WTC11 (cell line): ENCODE data around the gene TP53I3. TPM values are rescaled to one million over a fixed set of nuclear protein-coding genes. Genes with fewer than 3 reads are reported as not detected.
A peak's percentile ranks its signal among the peaks of the same experiment; 100 is the strongest.

Source experiments
- ATAC-seq: fragments of 200-7000 bp; cut with Tn5 transposase; 2 replicates; pipeline ENCODE4 v1.10.0; 2021; ENCODE audit warnings: mild to moderate bottlenecking, moderate library complexity
- CTCF ChIA-PET: fragments of 300-600 bp; sonication (Branson Sonifier 250); formaldehyde crosslinking; loops from one replicate; lab custom pipeline; 2021; ENCODE audit warnings: antibody characterized with exemption; lab: Charles Lee
- POLR2A ChIA-PET: fragments of 350-600 bp; sonication (Branson Sonifier 250); formaldehyde crosslinking; loops from one replicate; lab custom pipeline; 2021; ENCODE audit warnings: antibody characterized with exemption; lab: Charles Lee
- DNase-seq: peaks from one replicate; pipeline ENCODE4 v3.0.0; 2021; ENCODE audit warnings: low spot score
- H3K27ac Mint-ChIP-seq: 2 replicates; pipeline ENCODE4 v1.8.0; 2021; ENCODE audit warnings: mixed read lengths
- H3K27me3 Mint-ChIP-seq: 2 replicates; pipeline ENCODE4 v1.8.0; 2021; ENCODE audit warnings: low read depth, mild to moderate bottlenecking, moderate library complexity, mixed read lengths
- H3K36me3 Mint-ChIP-seq: 2 replicates; pipeline ENCODE4 v1.8.0; 2021; ENCODE audit warnings: mixed read lengths
- H3K4me1 Mint-ChIP-seq: 2 replicates; pipeline ENCODE4 v1.8.0; 2022; ENCODE audit warnings: mixed read lengths
- H3K4me3 Mint-ChIP-seq: 2 replicates; pipeline ENCODE4 v1.8.0; 2021; ENCODE audit warnings: mild to moderate bottlenecking, moderate library complexity, mixed read lengths
- H3K9me3 Mint-ChIP-seq: 2 replicates; pipeline ENCODE4 v1.8.0; 2021; ENCODE audit warnings: mixed read lengths
- CREM ChIP-seq: sonication (generic); formaldehyde crosslinking; IDR thresholded peaks from 2 replicates; pipeline ENCODE4 v1.8.1; 2022; ENCODE audit warnings: mild to moderate bottlenecking, missing genetic modification reagents, moderate library complexity
- ELF4 ChIP-seq: sonication (generic); formaldehyde crosslinking; IDR thresholded peaks from 2 replicates; pipeline ENCODE4 v1.8.1; 2022; ENCODE audit warnings: low read depth, mild to moderate bottlenecking, moderate library complexity, missing genetic modification reagents
- FOXJ3 ChIP-seq: sonication (generic); formaldehyde crosslinking; IDR thresholded peaks from 2 replicates; pipeline ENCODE4 v1.9.0; 2021; ENCODE audit warnings: missing genetic modification reagents, mild to moderate bottlenecking, borderline replicate concordance
- JAZF1 ChIP-seq: fragments of 250-450 bp; sonication (Bioruptor Pico); IDR thresholded peaks from 2 replicates; pipeline ENCODE4 v1.9.0; 2021; ENCODE audit warnings: moderate library complexity, mild to moderate bottlenecking, inconsistent platforms
- NFATC4 ChIP-seq: fragments of 250-450 bp; sonication (Bioruptor Pico); IDR thresholded peaks from 2 replicates; pipeline ENCODE4 v1.9.0; 2021; ENCODE audit warnings: mild to moderate bottlenecking
- NFYB ChIP-seq: sonication (generic); formaldehyde crosslinking; conservative IDR thresholded peaks from 2 replicates; pipeline ENCODE4 v1.8.0; 2022; ENCODE audit warnings: low read depth, missing genetic modification reagents
- NR3C1 ChIP-seq: sonication (generic); formaldehyde crosslinking; conservative IDR thresholded peaks from 2 replicates; pipeline ENCODE4 v1.8.1; 2023; ENCODE audit warnings: low read depth, mild to moderate bottlenecking, missing genetic modification reagents
- OVOL2 ChIP-seq: fragments of 250-450 bp; sonication (Bioruptor Pico); IDR thresholded peaks from 2 replicates; pipeline ENCODE4 v1.9.0; 2021; ENCODE audit warnings: mild to moderate bottlenecking, borderline replicate concordance
- SMAD3 ChIP-seq: sonication (generic); formaldehyde crosslinking; IDR thresholded peaks from 2 replicates; pipeline ENCODE4 v1.8.0; 2022; ENCODE audit warnings: missing genetic modification reagents, mild to moderate bottlenecking, borderline replicate concordance
- SOX15 ChIP-seq: fragments of 250-450 bp; sonication (Bioruptor Pico); IDR thresholded peaks from 2 replicates; pipeline ENCODE4 v1.9.0; 2021; ENCODE audit warnings: mild to moderate bottlenecking
- SP1 ChIP-seq: sonication (generic); formaldehyde crosslinking; conservative IDR thresholded peaks from 2 replicates; pipeline ENCODE4 v1.8.1; 2022; ENCODE audit warnings: missing genetic modification reagents
- ZNF121 ChIP-seq: sonication (generic); formaldehyde crosslinking; IDR thresholded peaks from 2 replicates; pipeline ENCODE4 v1.8.0; 2023; ENCODE audit warnings: missing genetic modification reagents
- ZNF138 ChIP-seq: sonication (generic); formaldehyde crosslinking; conservative IDR thresholded peaks from 2 replicates; pipeline ENCODE4 v1.8.1; 2022; ENCODE audit warnings: mild to moderate bottlenecking, moderate library complexity, missing genetic modification reagents
- ZNF671 ChIP-seq: fragments of 250-450 bp; sonication (Bioruptor Pico); IDR thresholded peaks from 2 replicates; pipeline ENCODE4 v1.8.0; 2021; ENCODE audit warnings: mild to moderate bottlenecking
- total RNA-seq: library from RNA; stranded (reverse); gene quantifications from 3 replicates; pipeline ENCODE4 v1.2.3, GENCODE V29; 2021
- TF ChIP-seq, protein P1 (sequence below): fragments of 200-600 bp; IDR thresholded peaks from 2 replicates; pipeline ENCODE4 v1.8.0; 2022; ENCODE audit warnings: antibody characterized with exemption
- TF ChIP-seq, protein P2 (sequence below): sonication (generic); formaldehyde crosslinking; IDR thresholded peaks from 2 replicates; pipeline ENCODE4 v1.8.1; 2022; ENCODE audit warnings: mild to moderate bottlenecking, missing genetic modification reagents, moderate library complexity, borderline replicate concordance
- TF ChIP-seq, protein P3 (sequence below): fragments of 250-450 bp; sonication (Bioruptor Pico); IDR thresholded peaks from 2 replicates; pipeline ENCODE4 v1.8.0; 2021; ENCODE audit warnings: mild to moderate bottlenecking
- TF ChIP-seq, protein P4 (sequence below): sonication (generic); formaldehyde crosslinking; IDR thresholded peaks from 2 replicates; pipeline ENCODE4 v1.8.0; 2022; ENCODE audit warnings: mild to moderate bottlenecking, missing genetic modification reagents
- TF ChIP-seq, protein P5 (sequence below): sonication (generic); formaldehyde crosslinking; IDR thresholded peaks from 2 replicates; pipeline ENCODE4 v1.8.0; 2022; ENCODE audit warnings: mild to moderate bottlenecking, missing genetic modification reagents
- TF ChIP-seq, protein P6 (sequence below): sonication (generic); formaldehyde crosslinking; conservative IDR thresholded peaks from 2 replicates; pipeline ENCODE4 v1.8.1; 2022; ENCODE audit warnings: mild to moderate bottlenecking, missing genetic modification reagents
- TF ChIP-seq, protein P7 (sequence below): sonication (generic); formaldehyde crosslinking; IDR thresholded peaks from 2 replicates; pipeline ENCODE4 v1.8.1; 2023; ENCODE audit warnings: mild to moderate bottlenecking, missing genetic modification reagents, borderline replicate concordance
- TF ChIP-seq, protein P8 (sequence below): sonication (generic); formaldehyde crosslinking; IDR thresholded peaks from 2 replicates; pipeline ENCODE4 v1.8.0; 2022; ENCODE audit warnings: missing genetic modification reagents

The TP53I3 gene
- total RNA-seq, 1 experiment from 2014 or later: 32.9 TPM

DNA sequence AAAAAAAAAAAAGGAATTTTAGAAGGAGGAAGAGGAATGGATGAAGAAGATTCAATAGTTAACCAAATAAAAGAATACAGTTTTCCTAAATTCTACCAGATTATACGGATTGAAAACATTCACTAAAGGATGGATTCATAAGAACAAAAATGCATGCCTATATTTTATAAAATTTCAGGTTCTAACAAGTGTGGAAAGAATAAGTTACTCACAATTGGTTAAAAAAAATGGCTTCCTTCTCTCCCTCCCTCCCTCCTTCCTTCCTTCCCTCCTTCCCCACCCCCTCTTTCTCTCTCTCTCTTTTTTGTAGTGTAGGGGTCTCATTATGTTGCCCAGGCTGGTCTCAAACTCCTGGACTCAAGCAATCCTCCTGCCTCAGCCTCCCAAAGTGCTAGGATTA lies 1.6 kb upstream of the TP53I3 start:
- Mint-ChIP-seq H3K27me3 (no peaks in the 10 kb centered on the region), H3K4me3 (no peak overlapping the region; the same call in 1 of the 2 replicates), H3K27ac (no peak overlapping the region), H3K4me1 (peaks cover 20% of the 10 kb centered on the region), H3K9me3 (no peaks in the 10 kb centered on the region), H3K36me3 (peaks cover 15% of the 10 kb centered on the region)
- CTCF ChIA-PET: no interaction called here
- ATAC-seq (no peak), DNase-seq (no peak)
- POLR2A ChIA-PET: interaction anchor here (0.7 kb wide), 1 partner anchor 495 kb away, joined by 4 read pairs; no protein-coding TSS in a partner anchor
- TF ChIP-seq OVOL2 (CRISPR knock-in tag) (no peak), NFYB (CRISPR knock-in tag) (no peak), ZNF121 (CRISPR knock-in tag) (no peak), NFATC4 (no peak), NR3C1 (CRISPR knock-in tag) (no peak), ZNF138 (CRISPR knock-in tag) (no peak), CREM (no peak), SOX15 (no peak)
- TF ChIP-seq, protein P1, sequence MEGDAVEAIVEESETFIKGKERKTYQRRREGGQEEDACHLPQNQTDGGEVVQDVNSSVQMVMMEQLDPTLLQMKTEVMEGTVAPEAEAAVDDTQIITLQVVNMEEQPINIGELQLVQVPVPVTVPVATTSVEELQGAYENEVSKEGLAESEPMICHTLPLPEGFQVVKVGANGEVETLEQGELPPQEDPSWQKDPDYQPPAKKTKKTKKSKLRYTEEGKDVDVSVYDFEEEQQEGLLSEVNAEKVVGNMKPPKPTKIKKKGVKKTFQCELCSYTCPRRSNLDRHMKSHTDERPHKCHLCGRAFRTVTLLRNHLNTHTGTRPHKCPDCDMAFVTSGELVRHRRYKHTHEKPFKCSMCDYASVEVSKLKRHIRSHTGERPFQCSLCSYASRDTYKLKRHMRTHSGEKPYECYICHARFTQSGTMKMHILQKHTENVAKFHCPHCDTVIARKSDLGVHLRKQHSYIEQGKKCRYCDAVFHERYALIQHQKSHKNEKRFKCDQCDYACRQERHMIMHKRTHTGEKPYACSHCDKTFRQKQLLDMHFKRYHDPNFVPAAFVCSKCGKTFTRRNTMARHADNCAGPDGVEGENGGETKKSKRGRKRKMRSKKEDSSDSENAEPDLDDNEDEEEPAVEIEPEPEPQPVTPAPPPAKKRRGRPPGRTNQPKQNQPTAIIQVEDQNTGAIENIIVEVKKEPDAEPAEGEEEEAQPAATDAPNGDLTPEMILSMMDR: no peak

DNA sequence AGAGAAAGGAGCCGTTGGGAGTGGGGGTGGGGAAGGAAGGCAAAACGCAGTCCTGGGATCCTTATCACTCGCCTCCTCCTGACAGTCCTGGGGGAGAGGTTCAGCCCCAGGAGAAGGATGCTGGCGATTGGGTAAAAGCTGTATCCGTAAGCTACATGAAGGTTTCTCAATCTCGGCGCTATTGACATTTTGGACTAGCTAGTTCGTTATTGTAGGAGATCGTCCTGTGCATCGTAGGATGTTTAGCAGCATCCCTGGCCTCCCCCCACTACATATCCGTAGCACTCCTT lies 511 bp upstream of the TP53I3 start:
- peaks cover 24% of the 10 kb centered on the region for H3K36me3 Mint-ChIP-seq
- POLR2A ChIA-PET: interaction anchor here (1.9 to 3.0 kb wide), 4 partner anchors 9 to 159 kb away, joined by 12 to 30 read pairs (median 14); partner anchors contain the start of genes ATAD2B, FAM228B, SF3B6 and WDCP
- H3K27me3 Mint-ChIP-seq: no peaks in the 10 kb centered on the region
- peak overlapping the region; percentile 89 for H3K4me3 Mint-ChIP-seq
- H3K9me3 Mint-ChIP-seq: no peaks in the 10 kb centered on the region
- TF ChIP-seq ELF4: no peak
- TF ChIP-seq, protein P2, sequence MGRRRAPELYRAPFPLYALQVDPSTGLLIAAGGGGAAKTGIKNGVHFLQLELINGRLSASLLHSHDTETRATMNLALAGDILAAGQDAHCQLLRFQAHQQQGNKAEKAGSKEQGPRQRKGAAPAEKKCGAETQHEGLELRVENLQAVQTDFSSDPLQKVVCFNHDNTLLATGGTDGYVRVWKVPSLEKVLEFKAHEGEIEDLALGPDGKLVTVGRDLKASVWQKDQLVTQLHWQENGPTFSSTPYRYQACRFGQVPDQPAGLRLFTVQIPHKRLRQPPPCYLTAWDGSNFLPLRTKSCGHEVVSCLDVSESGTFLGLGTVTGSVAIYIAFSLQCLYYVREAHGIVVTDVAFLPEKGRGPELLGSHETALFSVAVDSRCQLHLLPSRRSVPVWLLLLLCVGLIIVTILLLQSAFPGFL: no peak
- no peak for TF ChIP-seq SMAD3
- TF ChIP-seq, protein P3, sequence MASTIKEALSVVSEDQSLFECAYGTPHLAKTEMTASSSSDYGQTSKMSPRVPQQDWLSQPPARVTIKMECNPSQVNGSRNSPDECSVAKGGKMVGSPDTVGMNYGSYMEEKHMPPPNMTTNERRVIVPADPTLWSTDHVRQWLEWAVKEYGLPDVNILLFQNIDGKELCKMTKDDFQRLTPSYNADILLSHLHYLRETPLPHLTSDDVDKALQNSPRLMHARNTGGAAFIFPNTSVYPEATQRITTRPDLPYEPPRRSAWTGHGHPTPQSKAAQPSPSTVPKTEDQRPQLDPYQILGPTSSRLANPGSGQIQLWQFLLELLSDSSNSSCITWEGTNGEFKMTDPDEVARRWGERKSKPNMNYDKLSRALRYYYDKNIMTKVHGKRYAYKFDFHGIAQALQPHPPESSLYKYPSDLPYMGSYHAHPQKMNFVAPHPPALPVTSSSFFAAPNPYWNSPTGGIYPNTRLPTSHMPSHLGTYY (CRISPR knock-in tag): no peak
- TF ChIP-seq, protein P4, sequence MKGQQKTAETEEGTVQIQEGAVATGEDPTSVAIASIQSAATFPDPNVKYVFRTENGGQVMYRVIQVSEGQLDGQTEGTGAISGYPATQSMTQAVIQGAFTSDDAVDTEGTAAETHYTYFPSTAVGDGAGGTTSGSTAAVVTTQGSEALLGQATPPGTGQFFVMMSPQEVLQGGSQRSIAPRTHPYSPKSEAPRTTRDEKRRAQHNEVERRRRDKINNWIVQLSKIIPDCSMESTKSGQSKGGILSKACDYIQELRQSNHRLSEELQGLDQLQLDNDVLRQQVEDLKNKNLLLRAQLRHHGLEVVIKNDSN (CRISPR knock-in tag): no peak
- TF ChIP-seq ZNF671: no peak
- TF ChIP-seq, protein P5, sequence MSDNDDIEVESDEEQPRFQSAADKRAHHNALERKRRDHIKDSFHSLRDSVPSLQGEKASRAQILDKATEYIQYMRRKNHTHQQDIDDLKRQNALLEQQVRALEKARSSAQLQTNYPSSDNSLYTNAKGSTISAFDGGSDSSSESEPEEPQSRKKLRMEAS: no peak
- no peak for TF ChIP-seq JAZF1
- no peak for TF ChIP-seq SP1
- TF ChIP-seq, protein P6, sequence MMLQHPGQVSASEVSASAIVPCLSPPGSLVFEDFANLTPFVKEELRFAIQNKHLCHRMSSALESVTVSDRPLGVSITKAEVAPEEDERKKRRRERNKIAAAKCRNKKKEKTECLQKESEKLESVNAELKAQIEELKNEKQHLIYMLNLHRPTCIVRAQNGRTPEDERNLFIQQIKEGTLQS: no peak
- TF ChIP-seq, protein P7, sequence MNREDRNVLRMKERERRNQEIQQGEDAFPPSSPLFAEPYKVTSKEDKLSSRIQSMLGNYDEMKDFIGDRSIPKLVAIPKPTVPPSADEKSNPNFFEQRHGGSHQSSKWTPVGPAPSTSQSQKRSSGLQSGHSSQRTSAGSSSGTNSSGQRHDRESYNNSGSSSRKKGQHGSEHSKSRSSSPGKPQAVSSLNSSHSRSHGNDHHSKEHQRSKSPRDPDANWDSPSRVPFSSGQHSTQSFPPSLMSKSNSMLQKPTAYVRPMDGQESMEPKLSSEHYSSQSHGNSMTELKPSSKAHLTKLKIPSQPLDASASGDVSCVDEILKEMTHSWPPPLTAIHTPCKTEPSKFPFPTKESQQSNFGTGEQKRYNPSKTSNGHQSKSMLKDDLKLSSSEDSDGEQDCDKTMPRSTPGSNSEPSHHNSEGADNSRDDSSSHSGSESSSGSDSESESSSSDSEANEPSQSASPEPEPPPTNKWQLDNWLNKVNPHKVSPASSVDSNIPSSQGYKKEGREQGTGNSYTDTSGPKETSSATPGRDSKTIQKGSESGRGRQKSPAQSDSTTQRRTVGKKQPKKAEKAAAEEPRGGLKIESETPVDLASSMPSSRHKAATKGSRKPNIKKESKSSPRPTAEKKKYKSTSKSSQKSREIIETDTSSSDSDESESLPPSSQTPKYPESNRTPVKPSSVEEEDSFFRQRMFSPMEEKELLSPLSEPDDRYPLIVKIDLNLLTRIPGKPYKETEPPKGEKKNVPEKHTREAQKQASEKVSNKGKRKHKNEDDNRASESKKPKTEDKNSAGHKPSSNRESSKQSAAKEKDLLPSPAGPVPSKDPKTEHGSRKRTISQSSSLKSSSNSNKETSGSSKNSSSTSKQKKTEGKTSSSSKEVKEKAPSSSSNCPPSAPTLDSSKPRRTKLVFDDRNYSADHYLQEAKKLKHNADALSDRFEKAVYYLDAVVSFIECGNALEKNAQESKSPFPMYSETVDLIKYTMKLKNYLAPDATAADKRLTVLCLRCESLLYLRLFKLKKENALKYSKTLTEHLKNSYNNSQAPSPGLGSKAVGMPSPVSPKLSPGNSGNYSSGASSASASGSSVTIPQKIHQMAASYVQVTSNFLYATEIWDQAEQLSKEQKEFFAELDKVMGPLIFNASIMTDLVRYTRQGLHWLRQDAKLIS: no peak
- TF ChIP-seq, protein P8, sequence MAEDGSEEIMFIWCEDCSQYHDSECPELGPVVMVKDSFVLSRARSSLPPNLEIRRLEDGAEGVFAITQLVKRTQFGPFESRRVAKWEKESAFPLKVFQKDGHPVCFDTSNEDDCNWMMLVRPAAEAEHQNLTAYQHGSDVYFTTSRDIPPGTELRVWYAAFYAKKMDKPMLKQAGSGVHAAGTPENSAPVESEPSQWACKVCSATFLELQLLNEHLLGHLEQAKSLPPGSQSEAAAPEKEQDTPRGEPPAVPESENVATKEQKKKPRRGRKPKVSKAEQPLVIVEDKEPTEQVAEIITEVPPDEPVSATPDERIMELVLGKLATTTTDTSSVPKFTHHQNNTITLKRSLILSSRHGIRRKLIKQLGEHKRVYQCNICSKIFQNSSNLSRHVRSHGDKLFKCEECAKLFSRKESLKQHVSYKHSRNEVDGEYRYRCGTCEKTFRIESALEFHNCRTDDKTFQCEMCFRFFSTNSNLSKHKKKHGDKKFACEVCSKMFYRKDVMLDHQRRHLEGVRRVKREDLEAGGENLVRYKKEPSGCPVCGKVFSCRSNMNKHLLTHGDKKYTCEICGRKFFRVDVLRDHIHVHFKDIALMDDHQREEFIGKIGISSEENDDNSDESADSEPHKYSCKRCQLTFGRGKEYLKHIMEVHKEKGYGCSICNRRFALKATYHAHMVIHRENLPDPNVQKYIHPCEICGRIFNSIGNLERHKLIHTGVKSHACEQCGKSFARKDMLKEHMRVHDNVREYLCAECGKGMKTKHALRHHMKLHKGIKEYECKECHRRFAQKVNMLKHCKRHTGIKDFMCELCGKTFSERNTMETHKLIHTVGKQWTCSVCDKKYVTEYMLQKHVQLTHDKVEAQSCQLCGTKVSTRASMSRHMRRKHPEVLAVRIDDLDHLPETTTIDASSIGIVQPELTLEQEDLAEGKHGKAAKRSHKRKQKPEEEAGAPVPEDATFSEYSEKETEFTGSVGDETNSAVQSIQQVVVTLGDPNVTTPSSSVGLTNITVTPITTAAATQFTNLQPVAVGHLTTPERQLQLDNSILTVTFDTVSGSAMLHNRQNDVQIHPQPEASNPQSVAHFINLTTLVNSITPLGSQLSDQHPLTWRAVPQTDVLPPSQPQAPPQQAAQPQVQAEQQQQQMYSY (CRISPR knock-in tag): no peak
- no peak for TF ChIP-seq FOXJ3 (CRISPR knock-in tag)
- TF ChIP-seq, all 79 proteins: peak for 0
- ATAC-seq (no peak), DNase-seq (no peak)
- Mint-ChIP-seq H3K27ac (peak overlapping the region; percentile 94), H3K4me1 (peaks cover 20% of the 10 kb centered on the region)
- CTCF ChIA-PET: interaction anchor here (0.6 to 3.4 kb wide), 16 partner anchors 9 to 742 kb away, joined by 3 to 64 read pairs (median 10); partner anchors contain the start of genes ATAD2B, FAM228B, PFN4 and SF3B6
